IPS-15b (cell line): Measurements from ENCODE around the gene YIPF5.

Experiments
- H3K27me3 ChIP-seq: one replicate; pipeline ENCODE4 v1.6.1; 2013; ENCODE audit warnings: low read length; ENCODE audit not compliant: control insufficient read depth, insufficient read depth
- H3K36me3 ChIP-seq: one replicate; pipeline ENCODE4 v1.6.1; 2013; ENCODE audit warnings: low read length; ENCODE audit not compliant: control insufficient read depth, insufficient read depth
- H3K4me1 ChIP-seq: one replicate; pipeline ENCODE4 v1.6.1; 2013; ENCODE audit warnings: mild to moderate bottlenecking, low read length; ENCODE audit not compliant: control insufficient read depth, insufficient read depth
- H3K4me3 ChIP-seq: one replicate; pipeline ENCODE4 v1.5.1; 2013; ENCODE audit warnings: low read depth, low read length
- H3K9ac ChIP-seq: one replicate; pipeline ENCODE4 v1.6.1; 2013; ENCODE audit warnings: low read depth, mild to moderate bottlenecking, low read length
- H3K9me3 ChIP-seq: one replicate; pipeline ENCODE4 v1.6.1; 2013; ENCODE audit warnings: mild to moderate bottlenecking, low read length; ENCODE audit not compliant: control insufficient read depth, insufficient read depth

Gene YIPF5

GRCh38 chr5:144173766-144174165 lies 3.3 kb upstream of the YIPF5 start:
- Histone ChIP-seq H3K9ac (no peak overlapping the region), H3K4me3 (no peak overlapping the region)

DNA sequence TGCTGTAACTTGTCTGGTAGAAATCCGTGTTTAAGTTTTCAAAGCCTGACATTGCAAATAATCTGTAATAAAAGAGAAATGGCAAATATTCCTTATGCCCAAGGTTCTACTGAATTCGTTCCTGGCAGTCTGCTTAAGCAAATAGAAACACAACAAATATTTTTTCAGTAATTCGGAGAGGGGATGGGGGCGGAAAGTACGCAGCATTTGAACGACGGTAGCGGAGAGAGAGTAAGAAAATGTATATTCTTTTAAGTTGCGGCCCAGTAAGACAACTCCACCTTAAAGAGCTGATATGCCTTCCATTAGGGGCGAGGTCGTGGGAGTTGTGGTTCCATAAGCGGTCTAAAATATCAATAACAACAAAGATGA lies 569 bp downstream of the YIPF5 start:
- peaks cover 4% of the 10 kb centered on the region for H3K4me1 ChIP-seq
- no peaks in the 10 kb centered on the region for H3K36me3 ChIP-seq
- H3K4me3 ChIP-seq = peak overlapping the region; percentile 98
- H3K9ac ChIP-seq = peak overlapping the region; percentile 96
- H3K9me3 ChIP-seq = no peaks in the 10 kb centered on the region
- H3K27me3 ChIP-seq = no peaks in the 10 kb centered on the region

More at GRCh38 chr5:144173766-144174165, 3.3 kb upstream of the YIPF5 start:
- Histone ChIP-seq H3K9me3 (no peaks in the 10 kb centered on the region), H3K4me1 (peaks cover 4% of the 10 kb centered on the region), H3K27me3 (no peaks in the 10 kb centered on the region), H3K36me3 (no peaks in the 10 kb centered on the region)

DNA sequence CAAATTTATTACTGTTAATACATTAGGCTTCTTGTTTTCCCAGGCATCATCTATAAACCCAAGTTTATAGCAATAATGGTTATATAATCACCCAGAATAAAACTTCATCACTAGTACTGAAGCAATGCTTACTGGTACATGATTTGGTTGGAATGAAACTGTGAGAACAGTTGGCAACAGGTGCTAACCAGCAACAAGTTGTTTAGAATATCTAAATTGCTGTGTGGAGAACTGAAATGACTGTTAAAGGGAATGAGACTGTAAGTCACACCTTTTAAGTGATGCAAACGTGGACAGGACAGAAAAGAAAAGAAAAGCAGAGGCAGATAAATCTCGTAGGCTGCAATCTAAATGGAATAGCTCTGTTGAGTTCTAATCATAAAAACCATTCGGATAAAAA lies 2.5 kb downstream of the YIPF5 start:
- H3K4me1 ChIP-seq = peaks cover 4% of the 10 kb centered on the region
- no peak overlapping the region for H3K9ac ChIP-seq
- no peak overlapping the region for H3K4me3 ChIP-seq
- peaks cover 5% of the 10 kb centered on the region for H3K36me3 ChIP-seq
- no peaks in the 10 kb centered on the region for H3K9me3 ChIP-seq
- no peaks in the 10 kb centered on the region for H3K27me3 ChIP-seq

- no peaks in the 10 kb centered on the region for H3K9me3 ChIP-seq
- H3K27me3 ChIP-seq = no peaks in the 10 kb centered on the region
- H3K9ac ChIP-seq = no peak overlapping the region
- H3K4me1 ChIP-seq = peaks cover 4% of the 10 kb centered on the region
- no peak overlapping the region for H3K4me3 ChIP-seq
- H3K36me3 ChIP-seq = peaks cover 5% of the 10 kb centered on the region
Measured at GRCh38 chr5:144166696-144167095, 3.8 kb downstream of the YIPF5 start.

DNA sequence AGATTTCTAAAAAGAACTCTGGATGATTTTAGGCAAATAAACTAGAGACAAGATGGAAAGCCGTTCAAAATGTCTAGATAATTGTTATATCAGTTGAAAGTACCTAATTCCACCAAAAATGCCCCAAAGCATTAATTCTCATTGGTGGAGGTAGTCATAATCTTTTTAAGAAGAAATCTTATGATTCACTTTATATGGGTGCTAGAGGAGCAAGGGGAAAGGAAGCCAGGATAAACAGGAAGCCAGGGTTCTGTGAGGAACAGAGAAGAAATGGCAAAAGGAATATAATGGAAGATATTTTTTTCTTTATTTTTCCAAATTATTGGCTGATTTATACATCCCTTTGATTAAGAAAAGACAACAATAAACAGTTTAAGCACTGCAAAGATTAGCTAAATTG lies 7.8 kb downstream of the YIPF5 start:
- Histone ChIP-seq H3K27me3 (no peaks in the 10 kb centered on the region), H3K9ac (no peak overlapping the region), H3K36me3 (peaks cover 12% of the 10 kb centered on the region), H3K4me1 (no peaks in the 10 kb centered on the region), H3K4me3 (no peak overlapping the region), H3K9me3 (no peaks in the 10 kb centered on the region)

GRCh38 chr5:144156767-144157171 lies 13.7 kb downstream of the YIPF5 start:
- Histone ChIP-seq H3K36me3 (peaks cover 7% of the 10 kb centered on the region), H3K9me3 (no peaks in the 10 kb centered on the region)

GRCh38 chr5:144151026-144151425 lies 19.4 kb downstream of the YIPF5 start:
- H3K9ac ChIP-seq = no peak overlapping the region
- no peaks in the 10 kb centered on the region for H3K9me3 ChIP-seq

More at GRCh38 chr5:144156767-144157171, 13.7 kb downstream of the YIPF5 start:
- Histone ChIP-seq H3K4me1 (no peaks in the 10 kb centered on the region), H3K9ac (no peak overlapping the region), H3K27me3 (no peaks in the 10 kb centered on the region), H3K4me3 (no peak overlapping the region)

GRCh38 chr5:144144956-144145751 lies 25.3 kb downstream of the YIPF5 start:
- no peak overlapping the region for H3K4me3 ChIP-seq
- H3K9me3 ChIP-seq = no peaks in the 10 kb centered on the region
- H3K27me3 ChIP-seq = no peaks in the 10 kb centered on the region
- H3K36me3 ChIP-seq = no peaks in the 10 kb centered on the region
- no peak overlapping the region for H3K9ac ChIP-seq
- H3K4me1 ChIP-seq = peaks cover 2% of the 10 kb centered on the region

More at GRCh38 chr5:144151026-144151425, 19.4 kb downstream of the YIPF5 start:
- no peak overlapping the region for H3K4me3 ChIP-seq
- H3K36me3 ChIP-seq = no peaks in the 10 kb centered on the region
- no peaks in the 10 kb centered on the region for H3K27me3 ChIP-seq
- no peaks in the 10 kb centered on the region for H3K4me1 ChIP-seq

DNA sequence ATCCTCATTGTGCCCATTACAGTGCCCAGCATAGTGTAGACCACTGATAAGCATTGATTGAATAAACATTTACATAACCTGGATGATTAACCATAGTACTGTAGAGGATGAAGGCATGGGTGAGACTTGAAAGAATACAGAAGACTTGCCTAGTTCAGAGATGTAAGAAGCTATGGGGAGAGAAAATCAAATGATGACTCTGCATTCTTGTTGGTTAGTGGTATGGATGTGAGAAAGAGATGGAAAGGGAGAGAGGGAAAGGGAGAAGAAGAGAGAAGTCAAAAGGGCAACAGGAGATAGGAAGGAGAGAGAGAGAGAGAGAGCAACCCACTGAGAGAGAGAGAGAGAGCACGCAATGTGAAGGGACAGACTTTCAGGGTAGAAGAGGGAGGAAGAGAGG lies 26.8 kb downstream of the YIPF5 start:
- H3K4me1 ChIP-seq = peaks cover 2% of the 10 kb centered on the region
- no peak overlapping the region for H3K4me3 ChIP-seq
- H3K36me3 ChIP-seq = no peaks in the 10 kb centered on the region
- H3K27me3 ChIP-seq = no peaks in the 10 kb centered on the region
- H3K9ac ChIP-seq = no peak overlapping the region
- H3K9me3 ChIP-seq = no peaks in the 10 kb centered on the region

GRCh38 chr5:144142824-144143162 lies 27.7 kb downstream of the YIPF5 start:
- Histone ChIP-seq H3K36me3 (no peaks in the 10 kb centered on the region), H3K27me3 (no peaks in the 10 kb centered on the region), H3K9ac (no peak overlapping the region), H3K4me3 (no peak overlapping the region), H3K9me3 (no peaks in the 10 kb centered on the region), H3K4me1 (peaks cover 2% of the 10 kb centered on the region)

DNA sequence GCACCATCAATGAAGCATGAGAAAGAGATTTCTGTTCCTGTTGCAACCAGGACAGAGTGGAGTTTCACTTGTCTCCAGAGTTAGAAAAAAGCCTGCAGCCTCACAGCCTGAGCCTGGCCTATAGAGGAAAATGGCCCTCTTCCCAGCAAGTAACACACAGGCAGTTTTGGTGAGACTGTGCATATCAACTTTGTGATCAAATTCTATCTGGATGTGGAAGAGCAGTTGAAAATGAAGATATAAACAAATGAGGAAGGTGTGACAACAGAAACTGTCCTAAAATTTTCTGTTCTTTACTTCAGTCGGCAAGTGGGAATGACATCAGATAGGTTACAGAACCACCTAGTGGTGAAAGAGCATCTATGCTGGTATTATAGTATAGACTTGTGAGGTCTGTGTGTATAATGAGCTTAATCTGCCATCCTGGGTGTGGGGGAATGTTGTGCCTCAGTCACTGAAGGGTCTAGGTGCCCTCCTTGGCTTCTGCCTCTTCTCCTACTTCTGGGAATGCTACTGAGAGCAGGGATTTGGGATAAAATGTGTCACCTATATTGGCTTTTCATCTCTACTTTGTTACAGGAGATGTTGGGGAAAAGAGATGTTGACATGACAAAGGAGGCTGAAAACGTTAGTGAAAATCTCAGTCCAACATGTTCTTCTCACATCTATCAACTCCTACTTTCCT lies 28.2 kb downstream of the YIPF5 start:
- Histone ChIP-seq H3K4me1 (peaks cover 2% of the 10 kb centered on the region), H3K4me3 (no peak overlapping the region), H3K36me3 (no peaks in the 10 kb centered on the region), H3K9ac (no peak overlapping the region), H3K27me3 (no peaks in the 10 kb centered on the region), H3K9me3 (no peaks in the 10 kb centered on the region)

GRCh38 chr5:144141585-144141984 lies 28.9 kb downstream of the YIPF5 start:
- Histone ChIP-seq H3K9ac (no peak overlapping the region), H3K9me3 (no peaks in the 10 kb centered on the region), H3K36me3 (no peaks in the 10 kb centered on the region), H3K27me3 (no peaks in the 10 kb centered on the region), H3K4me3 (no peak overlapping the region), H3K4me1 (peaks cover 2% of the 10 kb centered on the region)
